ENCODE data around the gene MAPK10.

MAPK10 gene

DNA sequence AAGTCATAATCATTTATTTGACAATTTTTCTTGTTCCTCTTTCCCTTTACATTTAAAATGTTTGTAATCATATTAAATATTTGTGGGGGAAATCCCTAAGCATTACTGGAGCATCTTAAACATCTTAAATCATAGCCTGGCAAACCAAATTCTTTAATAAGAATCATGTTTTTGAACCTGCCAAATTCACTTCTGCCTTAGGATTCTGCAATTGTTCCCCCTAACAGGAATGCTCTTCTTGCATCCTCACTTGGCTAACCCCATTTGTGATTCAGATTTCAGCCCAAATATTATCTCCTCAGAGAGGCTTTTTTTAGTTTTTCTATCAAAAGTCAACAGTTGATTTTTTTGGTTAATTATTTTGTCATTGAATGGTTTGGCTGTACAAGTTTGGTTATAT, 241.1 kb downstream of the MAPK10 start:
- TF ChIP-seq EP300 (IDR thresholded peaks at IDR 0.05; ENCODE audit: borderline replicate concordance) (no peak), RAD21 (IDR thresholded peaks at IDR 0.05; ENCODE audit: low read depth) (no peak), FOXM1 (IDR thresholded peaks at IDR 0.05; ENCODE audit: borderline replicate concordance, low read depth) (no peak), TEAD4 (IDR thresholded peaks at IDR 0.05) (no peak), EGR1 (IDR thresholded peaks at IDR 0.05) (no peak), ZBTB7A (IDR thresholded peaks at IDR 0.05; ENCODE audit: low read depth) (no peak), REST (IDR thresholded peaks at IDR 0.05; ENCODE audit: low read depth) (no peak)

- no peak for TF ChIP-seq RAD21 (IDR thresholded peaks at IDR 0.05; ENCODE audit: low read depth)
- TF ChIP-seq CREB1 (IDR thresholded peaks at IDR 0.05; ENCODE audit: low read depth): no peak
- no peak for TF ChIP-seq YY1 (IDR thresholded peaks at IDR 0.05; ENCODE audit: low read depth)
- no peak for TF ChIP-seq NFIC (IDR thresholded peaks at IDR 0.05)
- TF ChIP-seq ZBTB7A (IDR thresholded peaks at IDR 0.05; ENCODE audit: low read depth): no peak
- TF ChIP-seq REST (IDR thresholded peaks at IDR 0.05; ENCODE audit: low read depth): no peak
- TF ChIP-seq EGR1 (IDR thresholded peaks at IDR 0.05): no peak
- no peak for TF ChIP-seq TEAD4 (IDR thresholded peaks at IDR 0.05)
- no peak for TF ChIP-seq EP300 (IDR thresholded peaks at IDR 0.05; ENCODE audit: borderline replicate concordance)
- no peak for TF ChIP-seq CEBPB (IDR thresholded peaks at IDR 0.05)
- TF ChIP-seq TCF12 (IDR thresholded peaks at IDR 0.05; ENCODE audit: low read depth): no peak
These were observed 242.0 kb downstream of the MAPK10 start for GRCh38 chr4:86117705-86118302.

DNA sequence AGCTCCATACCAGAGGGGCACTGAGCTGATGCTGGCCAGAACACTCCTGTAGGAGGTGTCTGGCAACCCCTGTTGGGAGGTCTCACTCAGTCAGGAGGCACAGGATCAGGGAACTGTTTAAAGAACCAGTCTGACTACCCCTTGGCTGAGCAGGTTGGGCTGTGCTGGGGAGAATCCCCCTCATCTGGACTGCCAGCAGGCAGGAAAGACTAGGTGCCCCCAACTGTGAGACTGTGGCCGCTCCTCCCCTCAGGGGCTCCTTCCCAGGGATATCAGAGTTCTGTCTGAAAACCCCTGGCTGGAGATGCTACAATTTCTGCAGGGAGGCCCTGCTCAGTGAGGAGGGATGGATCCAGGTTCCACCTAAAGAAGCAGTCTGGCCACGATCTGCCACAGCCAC, 245.3 kb downstream of the MAPK10 start:
- TF ChIP-seq FOXM1 (IDR thresholded peaks at IDR 0.05; ENCODE audit: borderline replicate concordance, low read depth) (no peak), ZBTB7A (IDR thresholded peaks at IDR 0.05; ENCODE audit: low read depth) (no peak), TEAD4 (IDR thresholded peaks at IDR 0.05) (no peak), EP300 (IDR thresholded peaks at IDR 0.05; ENCODE audit: borderline replicate concordance) (no peak), YY1 (IDR thresholded peaks at IDR 0.05; ENCODE audit: low read depth) (no peak), RAD21 (IDR thresholded peaks at IDR 0.05; ENCODE audit: low read depth) (no peak), TAF1 (IDR thresholded peaks at IDR 0.05; ENCODE audit: low read depth) (no peak), NFIC (IDR thresholded peaks at IDR 0.05) (no peak), CREB1 (IDR thresholded peaks at IDR 0.05; ENCODE audit: low read depth) (no peak), TCF12 (IDR thresholded peaks at IDR 0.05; ENCODE audit: low read depth) (no peak), CEBPB (IDR thresholded peaks at IDR 0.05) (no peak), EGR1 (IDR thresholded peaks at IDR 0.05) (no peak), REST (IDR thresholded peaks at IDR 0.05; ENCODE audit: low read depth) (no peak)
- TF ChIP-seq, protein P1, sequence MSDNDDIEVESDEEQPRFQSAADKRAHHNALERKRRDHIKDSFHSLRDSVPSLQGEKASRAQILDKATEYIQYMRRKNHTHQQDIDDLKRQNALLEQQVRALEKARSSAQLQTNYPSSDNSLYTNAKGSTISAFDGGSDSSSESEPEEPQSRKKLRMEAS (IDR thresholded peaks at IDR 0.05): no peak
- TF ChIP-seq, protein P2, sequence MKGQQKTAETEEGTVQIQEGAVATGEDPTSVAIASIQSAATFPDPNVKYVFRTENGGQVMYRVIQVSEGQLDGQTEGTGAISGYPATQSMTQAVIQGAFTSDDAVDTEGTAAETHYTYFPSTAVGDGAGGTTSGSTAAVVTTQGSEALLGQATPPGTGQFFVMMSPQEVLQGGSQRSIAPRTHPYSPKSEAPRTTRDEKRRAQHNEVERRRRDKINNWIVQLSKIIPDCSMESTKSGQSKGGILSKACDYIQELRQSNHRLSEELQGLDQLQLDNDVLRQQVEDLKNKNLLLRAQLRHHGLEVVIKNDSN (IDR thresholded peaks at IDR 0.05): no peak

DNA sequence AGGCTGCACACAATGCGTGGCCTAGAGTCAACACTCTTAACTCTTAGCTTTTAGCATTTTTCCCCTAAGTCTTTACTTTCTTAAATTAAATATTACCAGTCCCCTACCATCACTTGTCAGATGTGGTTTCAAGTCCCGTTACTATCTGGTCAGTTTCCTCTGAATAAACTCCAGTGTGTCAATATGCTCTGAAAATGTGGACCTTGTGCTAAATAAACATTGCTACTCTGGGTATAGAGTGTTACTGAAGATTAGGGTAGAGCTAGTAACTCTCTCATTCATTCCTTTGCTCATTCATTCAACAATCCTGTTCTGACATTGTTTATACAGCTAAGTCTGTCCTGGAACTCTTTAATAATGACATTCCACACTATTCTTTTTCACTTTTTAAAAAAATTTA, 251.0 kb downstream of the MAPK10 start:
- TF ChIP-seq TCF12 (IDR thresholded peaks at IDR 0.05; ENCODE audit: low read depth) (no peak), REST (IDR thresholded peaks at IDR 0.05; ENCODE audit: low read depth) (no peak), CREB1 (IDR thresholded peaks at IDR 0.05; ENCODE audit: low read depth) (no peak), CEBPB (IDR thresholded peaks at IDR 0.05) (no peak), EP300 (IDR thresholded peaks at IDR 0.05; ENCODE audit: borderline replicate concordance) (no peak), YY1 (IDR thresholded peaks at IDR 0.05; ENCODE audit: low read depth) (no peak), TAF1 (IDR thresholded peaks at IDR 0.05; ENCODE audit: low read depth) (no peak), NFIC (IDR thresholded peaks at IDR 0.05) (no peak), TEAD4 (IDR thresholded peaks at IDR 0.05) (no peak), EGR1 (IDR thresholded peaks at IDR 0.05) (no peak), FOXM1 (IDR thresholded peaks at IDR 0.05; ENCODE audit: borderline replicate concordance, low read depth) (no peak), ZBTB7A (IDR thresholded peaks at IDR 0.05; ENCODE audit: low read depth) (no peak), RAD21 (IDR thresholded peaks at IDR 0.05; ENCODE audit: low read depth) (no peak)
- TF ChIP-seq, protein P1 (IDR thresholded peaks at IDR 0.05): no peak
- TF ChIP-seq, protein P2 (IDR thresholded peaks at IDR 0.05): no peak

Measured in Ishikawa (cell line).